Fibroblast of lung (primary cell): Measurements from ENCODE around the gene WDR88. TPM values are rescaled to one million over a fixed set of nuclear protein-coding genes. Genes with fewer than 3 reads are reported as not detected.

Source experiments
- DNase-seq, 2 donors: peaks; one replicate each; pipeline versions ENCODE4 v3.0.0 to v3.0.0-alpha.2; 2010; ENCODE audit warnings: low read depth in 2 of 2
- H2AFZ ChIP-seq: 2 replicates; pipeline ENCODE4 v1.5.1; 2012; ENCODE audit warnings: low read length, control low read depth, inconsistent platforms
- H3K27ac ChIP-seq: 2 replicates; pipeline ENCODE4 v1.5.1; 2011; ENCODE audit warnings: low read length, control low read depth; ENCODE audit not compliant: insufficient read depth
- H3K27me3 ChIP-seq: 2 replicates; pipeline ENCODE4 v1.5.1; 2011; ENCODE audit warnings: mild to moderate bottlenecking, low read length; ENCODE audit not compliant: control insufficient read depth, insufficient read depth
- H3K36me3 ChIP-seq: 2 replicates; pipeline ENCODE4 v1.5.1; 2011; ENCODE audit warnings: low read length; ENCODE audit not compliant: control insufficient read depth, insufficient read depth
- H3K4me1 ChIP-seq: 2 replicates; pipeline ENCODE4 v1.5.1; 2011; ENCODE audit warnings: low read length; ENCODE audit not compliant: control insufficient read depth, insufficient read depth; ENCODE audit errors: extremely low read depth
- H3K4me2 ChIP-seq: 2 replicates; pipeline ENCODE4 v1.5.1; 2011; ENCODE audit warnings: low read length, control low read depth; ENCODE audit not compliant: insufficient read depth; ENCODE audit errors: extremely low read depth
- H3K4me3 ChIP-seq, 4 experiments: fragments of 200-600 bp in 1 of 4; sonication (generic) in 1 of 4; replicated peaks in 1 of 4; 2 replicates each; pipeline ENCODE4 v1.5.1; 2011 to 2016; ENCODE audit warnings: low read length in 4 of 4, low read depth in 3 of 4, mild to moderate bottlenecking in 3 of 4, control low read depth in 2 of 4, inconsistent platforms in 1 of 4, mixed read lengths in 1 of 4; ENCODE audit not compliant: insufficient read depth in 1 of 4; ENCODE audit errors: control extremely low read depth in 1 of 4
- H3K79me2 ChIP-seq: 2 replicates; pipeline ENCODE4 v1.5.1; 2012; ENCODE audit warnings: mild to moderate bottlenecking, low read length, inconsistent platforms; ENCODE audit not compliant: control insufficient read depth, insufficient read depth
- H3K9ac ChIP-seq: 2 replicates; pipeline ENCODE4 v1.5.1; 2011; ENCODE audit warnings: mild to moderate bottlenecking, low read length, control low read depth; ENCODE audit not compliant: insufficient read depth
- H3K9me3 ChIP-seq: 2 replicates; pipeline ENCODE4 v1.5.1; 2012; ENCODE audit warnings: low read depth, low read length; ENCODE audit not compliant: control insufficient read depth, insufficient read depth
- H4K20me1 ChIP-seq: 2 replicates; pipeline ENCODE4 v1.5.1; 2011; ENCODE audit warnings: low read length; ENCODE audit not compliant: control insufficient read depth, insufficient read depth; ENCODE audit errors: extremely low read depth
- EZH2 ChIP-seq: IDR thresholded peaks from 2 replicates; pipeline ENCODE4 v1.5.1; 2012; ENCODE audit warnings: low read length, control low read depth, mild to moderate bottlenecking; ENCODE audit errors: missing control alignments
- polyA plus RNA-seq, 2 donors: library from polyadenylated mRNA; depleted of rRNA in 1 of 2; stranded (reverse) in 1 of 2; unstranded in 1 of 2; fragments of >200 nt; gene quantifications; 2 replicates each; pipeline ENCODE4 v1.2.1, GENCODE V29; 2011 to 2012; ENCODE audit warnings: missing spikeins in 1 of 2
- total RNA-seq: library from RNA; depleted of rRNA; stranded (reverse); fragments of >200 nt; gene quantifications from 2 replicates; pipeline ENCODE4 v1.2.1, GENCODE V29; 2014
- TF ChIP-seq, protein P1 (sequence below), 2 donors: IDR thresholded peaks in 1 of 2; conservative IDR thresholded peaks in 1 of 2; 1 replicate in 1 of 2; 2 replicates in 1 of 2; pipeline ENCODE4 v1.5.1; 2011 to 2012; ENCODE audit warnings: low read length in 2 of 2, control low read depth in 1 of 2, inconsistent platforms in 1 of 2, low read depth in 1 of 2, mild to moderate bottlenecking in 1 of 2

WDR88 gene
- total and polyA plus RNA-seq, 2 donors (not counting 1 experiment from before 2014, with no cell fraction given) = not detected

DNA sequence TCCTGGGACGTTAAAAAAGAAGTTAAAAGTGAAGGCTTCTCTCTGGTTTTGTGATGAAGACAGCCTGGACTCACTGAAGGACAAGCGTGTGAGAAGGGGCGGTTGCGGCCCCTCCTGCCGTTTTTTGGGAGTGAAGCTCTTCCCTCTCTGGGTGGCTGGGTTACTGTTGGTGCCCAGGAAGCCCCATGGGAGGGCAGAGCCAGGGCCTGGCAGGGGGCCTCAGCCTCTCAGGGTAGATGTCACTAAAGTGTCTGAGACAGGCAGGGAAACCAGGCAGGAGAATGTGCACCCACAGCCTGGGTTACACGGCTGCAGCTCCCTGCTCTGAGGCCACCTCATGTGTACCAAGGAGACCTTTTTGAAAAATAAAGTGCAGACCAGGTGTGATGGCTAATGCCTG is 1.5 kb upstream of the WDR88 start:
- no peaks in the 10 kb centered on the region for H3K4me1 ChIP-seq
- no peaks in the 10 kb centered on the region for H4K20me1 ChIP-seq
- no peak overlapping the region for H3K4me3 ChIP-seq
- H3K9me3 ChIP-seq = no peaks in the 10 kb centered on the region
- no peaks in the 10 kb centered on the region for H3K79me2 ChIP-seq
- no peaks in the 10 kb centered on the region for H3K27me3 ChIP-seq
- H3K36me3 ChIP-seq = peaks cover 5% of the 10 kb centered on the region
- no peak for TF ChIP-seq EZH2
- TF ChIP-seq, protein P1, sequence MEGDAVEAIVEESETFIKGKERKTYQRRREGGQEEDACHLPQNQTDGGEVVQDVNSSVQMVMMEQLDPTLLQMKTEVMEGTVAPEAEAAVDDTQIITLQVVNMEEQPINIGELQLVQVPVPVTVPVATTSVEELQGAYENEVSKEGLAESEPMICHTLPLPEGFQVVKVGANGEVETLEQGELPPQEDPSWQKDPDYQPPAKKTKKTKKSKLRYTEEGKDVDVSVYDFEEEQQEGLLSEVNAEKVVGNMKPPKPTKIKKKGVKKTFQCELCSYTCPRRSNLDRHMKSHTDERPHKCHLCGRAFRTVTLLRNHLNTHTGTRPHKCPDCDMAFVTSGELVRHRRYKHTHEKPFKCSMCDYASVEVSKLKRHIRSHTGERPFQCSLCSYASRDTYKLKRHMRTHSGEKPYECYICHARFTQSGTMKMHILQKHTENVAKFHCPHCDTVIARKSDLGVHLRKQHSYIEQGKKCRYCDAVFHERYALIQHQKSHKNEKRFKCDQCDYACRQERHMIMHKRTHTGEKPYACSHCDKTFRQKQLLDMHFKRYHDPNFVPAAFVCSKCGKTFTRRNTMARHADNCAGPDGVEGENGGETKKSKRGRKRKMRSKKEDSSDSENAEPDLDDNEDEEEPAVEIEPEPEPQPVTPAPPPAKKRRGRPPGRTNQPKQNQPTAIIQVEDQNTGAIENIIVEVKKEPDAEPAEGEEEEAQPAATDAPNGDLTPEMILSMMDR (conservative IDR thresholded peaks at IDR 0.05 in 1 of 2, IDR thresholded peaks at IDR 0.05 in 1 of 2; ENCODE audit: low read depth in 1 of 2, low read length in 2 of 2) = no peak
- no peak overlapping the region for H3K27ac ChIP-seq
- no peak overlapping the region for H3K9ac ChIP-seq
- no peak overlapping the region for H2AFZ ChIP-seq
- no peak overlapping the region for H3K4me2 ChIP-seq
- no peak for DNase-seq

DNA sequence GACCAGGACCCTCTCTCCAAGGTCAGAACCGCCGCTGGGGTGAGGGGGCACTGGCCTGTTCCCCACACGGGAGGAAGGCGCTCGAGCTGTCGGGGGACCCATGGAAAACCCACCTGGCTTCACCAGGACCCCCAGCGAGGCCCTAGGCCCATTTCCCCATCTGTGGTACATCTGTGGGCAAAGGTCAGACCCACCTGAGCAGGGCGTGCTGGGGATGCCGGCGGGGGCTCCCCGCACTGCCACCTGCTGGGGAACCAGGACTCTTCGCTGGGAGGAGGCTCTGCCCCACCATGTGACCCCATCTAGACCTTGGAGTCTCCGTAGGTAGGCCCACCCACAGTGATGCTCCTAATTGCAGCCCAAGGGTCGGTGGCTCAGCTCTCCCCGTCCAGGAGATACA is 511 bp downstream of the WDR88 start:
- H3K27ac ChIP-seq = no peak overlapping the region
- no peak overlapping the region for H3K4me3 ChIP-seq
- H3K9ac ChIP-seq = no peak overlapping the region
- no peaks in the 10 kb centered on the region for H4K20me1 ChIP-seq
- H2AFZ ChIP-seq = no peak overlapping the region
- no peak for TF ChIP-seq EZH2
- TF ChIP-seq, protein P1 (conservative IDR thresholded peaks at IDR 0.05 in 1 of 2, IDR thresholded peaks at IDR 0.05 in 1 of 2; ENCODE audit: low read depth in 1 of 2, low read length in 2 of 2) = peak in 1 of 2 donors; percentile 20
- no peaks in the 10 kb centered on the region for H3K79me2 ChIP-seq
- H3K36me3 ChIP-seq = peaks cover 2% of the 10 kb centered on the region
- no peaks in the 10 kb centered on the region for H3K4me1 ChIP-seq
- no peaks in the 10 kb centered on the region for H3K27me3 ChIP-seq
- H3K9me3 ChIP-seq = no peaks in the 10 kb centered on the region
- no peak for DNase-seq
- H3K4me2 ChIP-seq = no peak overlapping the region

DNA sequence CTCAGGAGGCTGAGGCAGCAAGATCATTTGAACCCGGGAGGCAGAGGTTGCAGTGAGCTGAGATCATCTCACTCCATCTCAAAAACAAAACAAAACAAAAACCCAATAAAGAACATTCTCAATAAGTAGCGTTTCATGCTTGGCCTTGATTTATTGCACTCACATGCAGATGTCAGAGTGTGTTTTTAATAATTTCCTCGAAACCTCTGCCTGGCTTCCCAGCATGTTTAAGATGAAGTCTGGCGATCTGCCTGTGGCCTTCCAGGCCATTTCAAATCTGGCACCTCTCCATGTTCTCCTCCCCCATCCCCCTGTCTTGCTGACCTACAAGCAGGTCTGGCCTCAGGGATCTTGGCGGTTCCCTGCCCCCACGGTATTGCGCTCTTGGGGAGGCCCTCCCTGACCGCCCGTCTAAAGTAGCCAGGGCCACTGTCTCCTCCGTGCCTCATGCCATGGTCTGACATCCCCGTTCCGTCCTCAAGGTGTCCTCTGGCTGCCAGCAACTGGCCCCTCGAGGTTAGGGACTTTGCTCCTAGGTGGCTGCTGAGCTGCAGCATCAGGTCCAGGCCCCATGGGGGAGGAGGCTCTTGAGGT is 1.6 kb downstream of the WDR88 start:
- Histone ChIP-seq H3K27ac (no peak overlapping the region), H3K9ac (no peak overlapping the region), H3K27me3 (no peaks in the 10 kb centered on the region), H3K4me1 (no peaks in the 10 kb centered on the region), H3K4me3 (no peak overlapping the region), H3K79me2 (no peaks in the 10 kb centered on the region), H3K9me3 (no peaks in the 10 kb centered on the region), H3K36me3 (peaks cover 2% of the 10 kb centered on the region), H2AFZ (no peak overlapping the region), H3K4me2 (no peak overlapping the region), H4K20me1 (no peaks in the 10 kb centered on the region)
- peak in 1 of 2 donors; percentile 51 for DNase-seq
- no peak for TF ChIP-seq EZH2
- TF ChIP-seq, protein P1 (conservative IDR thresholded peaks at IDR 0.05 in 1 of 2, IDR thresholded peaks at IDR 0.05 in 1 of 2; ENCODE audit: low read depth in 1 of 2, low read length in 2 of 2) = no peak
